Cerebellar nuclear complex (tissue), 1 donor: ENCODE measurements around the gene NPBWR2.
"Not testable (repeated sequence)": the region's sequence is repeated elsewhere in the genome, so short reads cannot be mapped to it uniquely, and the experiment has no call there.

Experiments used
- DNase-seq, 2 experiments: peaks; one replicate each; lab custom pipeline; 2025; lab: John Stamatoyannopoulos, UW

The NPBWR2 gene

GRCh38 chr20:64103871-64104666 is 3.3 kb downstream of the NPBWR2 start:
- DNase-seq: no peak

GRCh38 chr20:64102647-64103354 is 4.6 kb downstream of the NPBWR2 start:
- DNase-seq: no peak

GRCh38 chr20:64101731-64102621 is 5.4 kb downstream of the NPBWR2 start:
- no peak for DNase-seq

- no peak for DNase-seq
Observed at GRCh38 chr20:64100946-64101688, 6.2 kb downstream of the NPBWR2 start.

GRCh38 chr20:64100566-64100888 is 6.8 kb downstream of the NPBWR2 start:
- DNase-seq: no peak

DNA sequence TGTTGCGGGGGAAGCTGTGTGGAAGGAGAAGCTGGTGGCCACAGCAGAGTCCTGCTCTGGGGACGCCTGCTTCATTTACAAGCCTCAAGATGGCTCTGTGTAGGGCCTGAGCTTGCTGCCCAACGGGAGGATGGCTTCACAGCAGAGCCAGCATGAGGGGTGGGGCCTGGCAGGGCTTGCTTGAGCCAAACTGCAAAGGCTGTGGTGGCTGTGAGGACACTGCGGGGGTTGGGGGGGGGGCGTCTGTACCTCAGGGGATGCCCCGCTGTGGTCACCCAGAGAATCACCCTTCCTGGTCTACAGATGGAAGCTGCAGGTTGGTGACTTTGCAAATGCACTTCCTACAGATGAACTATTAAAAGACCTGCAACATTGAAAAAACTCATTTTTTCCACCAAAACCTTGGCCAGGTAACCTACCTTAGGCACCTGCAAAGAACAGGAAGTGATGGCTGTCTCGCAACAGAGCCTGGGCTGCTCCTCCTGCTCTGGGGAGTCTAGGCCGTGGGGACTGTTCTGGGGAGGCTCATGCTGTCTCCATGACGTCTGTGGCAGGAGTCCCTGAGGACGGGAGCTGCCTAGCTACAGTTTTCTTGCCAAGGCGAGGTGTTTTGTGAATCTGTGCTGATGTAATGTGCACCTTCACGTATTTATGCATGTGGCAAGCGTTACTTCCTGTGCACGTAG is 7.3 kb downstream of the NPBWR2 start:
- no peak for DNase-seq

- no peak for DNase-seq
Observed at GRCh38 chr20:64099086-64099786, 8.1 kb downstream of the NPBWR2 start.

- no peak for DNase-seq
Observed at GRCh38 chr20:64098471-64099013, 8.8 kb downstream of the NPBWR2 start.

- DNase-seq: no peak
Observed at GRCh38 chr20:64096535-64096934, 10.8 kb downstream of the NPBWR2 start.

DNA sequence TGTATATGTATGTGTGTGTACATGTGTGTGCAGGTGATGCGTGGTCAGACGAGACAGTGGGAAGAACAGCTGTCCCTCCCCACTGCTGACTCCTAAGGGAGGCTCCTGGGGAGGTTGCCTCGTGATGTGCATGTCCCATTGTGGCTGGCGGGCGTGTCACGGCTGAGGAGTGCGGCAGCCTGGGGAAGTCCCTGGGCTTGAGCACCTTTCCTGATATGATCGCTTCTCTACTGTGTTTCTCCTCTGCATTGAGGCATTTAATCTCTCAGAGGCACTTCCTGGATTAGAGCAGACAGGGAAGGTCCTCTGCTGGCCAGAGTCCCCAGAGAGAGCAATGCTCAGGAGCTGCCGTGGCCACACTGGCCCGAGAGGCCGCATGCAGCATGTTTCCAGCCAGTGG is 11.4 kb downstream of the NPBWR2 start:
- no peak for DNase-seq

GRCh38 chr20:64095455-64095854 is 11.9 kb downstream of the NPBWR2 start:
- no peak for DNase-seq

DNA sequence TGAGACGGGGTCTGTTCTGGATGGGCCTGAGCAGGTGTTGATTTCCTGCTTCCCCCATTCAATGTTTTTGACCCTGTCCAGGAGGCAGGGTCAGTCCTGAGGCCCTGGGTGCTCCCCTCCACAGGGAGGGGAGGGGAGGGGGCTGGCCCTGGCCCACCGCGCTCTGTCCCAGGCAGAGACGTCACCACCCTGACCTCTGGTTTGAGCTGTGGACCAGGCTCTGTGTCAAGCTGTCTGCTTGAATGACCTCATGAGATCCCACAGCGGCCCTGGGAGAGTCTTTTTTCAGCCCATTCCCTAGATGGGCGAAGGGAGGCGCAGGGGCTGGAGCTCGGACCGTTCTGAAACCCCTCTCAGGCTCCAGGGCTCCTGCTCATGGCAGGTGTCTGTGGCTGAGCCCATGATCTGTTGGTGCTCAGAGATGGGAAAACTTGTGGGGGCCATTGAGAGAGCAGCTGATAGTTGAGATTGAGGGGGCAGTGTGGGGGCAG is 14.3 kb downstream of the NPBWR2 start:
- no peak for DNase-seq

DNA sequence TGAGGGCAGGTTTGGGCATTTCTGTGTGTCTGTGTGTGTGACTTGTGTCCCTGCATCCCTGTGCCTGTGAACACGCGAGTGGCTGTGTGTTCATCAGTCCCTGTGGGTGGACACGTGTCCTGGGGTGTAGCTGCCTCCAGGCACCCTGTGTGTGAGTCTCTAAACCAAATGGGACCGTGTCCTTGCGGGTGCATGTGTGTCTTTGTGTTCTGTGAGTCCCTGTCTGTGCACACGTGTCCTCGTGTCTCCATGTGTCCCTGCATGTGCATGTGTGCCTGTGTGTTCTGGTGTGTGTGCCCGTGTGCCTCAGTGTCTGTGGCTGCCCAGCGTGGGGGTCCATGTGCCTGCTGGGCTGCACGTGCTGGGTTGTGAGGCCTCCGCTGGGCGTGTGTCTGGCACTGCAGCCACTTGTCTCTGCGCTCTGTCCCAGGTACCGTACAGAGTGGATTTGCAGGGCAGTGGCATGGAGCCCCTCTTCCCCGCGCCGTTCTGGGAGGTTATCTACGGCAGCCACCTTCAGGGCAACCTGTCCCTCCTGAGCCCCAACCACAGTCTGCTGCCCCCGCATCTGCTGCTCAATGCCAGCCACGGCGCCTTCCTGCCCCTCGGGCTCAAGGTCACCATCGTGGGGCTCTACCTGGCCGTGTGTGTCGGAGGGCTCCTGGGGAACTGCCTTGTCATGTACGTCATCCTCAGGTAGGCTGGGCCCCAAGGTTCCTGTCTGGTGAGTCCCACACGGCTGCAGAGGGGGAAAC is 14.9 kb downstream of the NPBWR2 start:
- DNase-seq: no peak

DNA sequence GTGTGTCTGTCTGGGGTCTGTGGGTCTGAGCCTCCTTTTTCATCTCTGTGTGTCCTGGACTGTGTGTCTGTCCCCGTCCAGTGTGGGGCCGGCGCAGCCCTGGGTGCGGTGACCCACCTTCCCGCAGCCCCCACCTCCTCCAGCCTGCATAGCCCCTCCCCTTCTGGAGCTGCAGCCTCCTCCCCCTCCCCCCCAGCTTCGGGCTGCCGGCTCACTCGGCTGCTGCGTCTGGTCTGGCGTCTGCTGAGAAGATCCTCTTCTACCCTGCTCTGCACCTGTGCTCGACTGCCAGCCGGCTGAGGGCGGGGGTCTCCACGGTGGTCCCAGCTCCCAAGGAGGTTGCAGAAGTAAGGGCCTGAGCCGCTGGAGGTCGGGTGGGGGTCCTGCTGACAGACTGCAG is 15.6 kb downstream of the NPBWR2 start:
- DNase-seq: no peak

- DNase-seq: no peak
Observed at GRCh38 chr20:64091340-64091739, 16.0 kb downstream of the NPBWR2 start.

- DNase-seq: peak; percentile 65 to 87
Observed at GRCh38 chr20:64090165-64090564, 17.2 kb downstream of the NPBWR2 start.

GRCh38 chr20:64088586-64088985 is 18.8 kb downstream of the NPBWR2 start:
- DNase-seq: not testable (repeated sequence)

- DNase-seq: not testable (repeated sequence)
Observed at GRCh38 chr20:64087226-64087825, 20.0 kb downstream of the NPBWR2 start.

- DNase-seq: no peak
Observed at GRCh38 chr20:64086801-64087200, 20.6 kb downstream of the NPBWR2 start.
